GM23338 (cell line): ENCODE data around the gene CCAR1. TPM values are rescaled to one million over a fixed set of nuclear protein-coding genes. Genes with fewer than 3 reads are reported as not detected.

Source experiments
- ATAC-seq: fragments of 200-7000 bp; cut with Tn5 transposase; 3 replicates; pipeline ENCODE4 v1.9.1; 2020
- DNase-seq: peaks from one replicate; pipeline ENCODE4 v3.0.0-alpha.2; 2015; ENCODE audit warnings: low spot score
- H2AFZ ChIP-seq: fragments of 200-600 bp; sonication (generic); 2 replicates; pipeline ENCODE4 v1.8.0; 2016; ENCODE audit warnings: antibody characterized with exemption, mild to moderate bottlenecking, moderate library complexity
- H3F3A ChIP-seq: fragments of 200-600 bp; sonication (generic); replicated peaks from 2 replicates; pipeline ENCODE4 v1.8.0; 2017; ENCODE audit warnings: antibody characterized with exemption, mixed run types, low read depth
- H3K27ac ChIP-seq: fragments of 200-600 bp; sonication (generic); 2 replicates; pipeline ENCODE4 v1.6.1; 2016; ENCODE audit warnings: low read depth
- H3K27me3 ChIP-seq: fragments of 200-600 bp; sonication (generic); 2 replicates; pipeline ENCODE4 v1.8.0; 2016; ENCODE audit warnings: mild to moderate bottlenecking, mixed run types, moderate library complexity; ENCODE audit not compliant: insufficient read depth
- H3K36me3 ChIP-seq: fragments of 200-600 bp; sonication (generic); 2 replicates; pipeline ENCODE4 v1.8.0; 2016; ENCODE audit warnings: mild to moderate bottlenecking; ENCODE audit not compliant: insufficient read depth
- H3K4me1 ChIP-seq: fragments of 200-600 bp; sonication (generic); 2 replicates; pipeline ENCODE4 v1.8.0; 2016; ENCODE audit warnings: mild to moderate bottlenecking, moderate library complexity; ENCODE audit not compliant: insufficient read depth
- H3K4me2 ChIP-seq: fragments of 200-600 bp; sonication (generic); 2 replicates; pipeline ENCODE4 v1.7.1; 2017; ENCODE audit warnings: mixed run types
- H3K4me3 ChIP-seq: fragments of 200-600 bp; sonication (generic); 2 replicates; pipeline ENCODE4 v1.6.1; 2016; ENCODE audit warnings: mixed run types
- H3K79me2 ChIP-seq: fragments of 200-600 bp; sonication (generic); replicated peaks from 2 replicates; pipeline ENCODE4 v1.8.0; 2017; ENCODE audit warnings: mild to moderate bottlenecking; ENCODE audit not compliant: insufficient read depth
- H3K9me2 ChIP-seq: fragments of 200-600 bp; sonication (generic); 2 replicates; pipeline ENCODE4 v1.8.0; 2017; ENCODE audit not compliant: insufficient read depth
- H4K20me1 ChIP-seq: fragments of 200-600 bp; sonication (generic); replicated peaks from 2 replicates; pipeline ENCODE4 v1.8.0; 2017; ENCODE audit warnings: mild to moderate bottlenecking; ENCODE audit not compliant: insufficient read depth
- H3K27ac Mint-ChIP-seq: 2 replicates; pipeline ENCODE4 v1.8.0; 2020; ENCODE audit warnings: inconsistent platforms, mild to moderate bottlenecking, moderate library complexity, mixed read lengths
- H3K27me3 Mint-ChIP-seq: 3 replicates; pipeline ENCODE4 v1.8.0; 2022; ENCODE audit warnings: low read depth, mild to moderate bottlenecking, moderate library complexity, mixed read lengths, inconsistent platforms; ENCODE audit not compliant: insufficient read depth, poor library complexity
- H3K36me3 Mint-ChIP-seq: 3 replicates; pipeline ENCODE4 v1.8.0; 2021; ENCODE audit warnings: low read depth, mild to moderate bottlenecking, inconsistent platforms, moderate library complexity, mixed read lengths
- H3K4me1 Mint-ChIP-seq: 3 replicates; pipeline ENCODE4 v1.8.0; 2020; ENCODE audit warnings: mild to moderate bottlenecking, inconsistent platforms, mixed read lengths
- H3K4me3 Mint-ChIP-seq: 3 replicates; pipeline ENCODE4 v1.8.0; 2021; ENCODE audit warnings: moderate library complexity, mild to moderate bottlenecking, inconsistent platforms, mixed read lengths
- H3K9me3 Mint-ChIP-seq: 3 replicates; pipeline ENCODE4 v1.8.0; 2020; ENCODE audit warnings: moderate library complexity, mild to moderate bottlenecking, inconsistent platforms, mixed read lengths
- CREB1 ChIP-seq: fragments of 250-450 bp; sonication (Bioruptor Pico); IDR thresholded peaks from 2 replicates; pipeline ENCODE4 v1.5.0; 2020; ENCODE audit warnings: low read depth, mild to moderate bottlenecking, moderate library complexity
- ETS1 ChIP-seq: IDR thresholded peaks from 2 replicates; pipeline ENCODE4 v1.6.1; 2016; ENCODE audit warnings: antibody characterized with exemption
- JUNB ChIP-seq: IDR thresholded peaks from one replicate; pipeline ENCODE4 v1.6.1; 2016; ENCODE audit warnings: antibody characterized with exemption; ENCODE audit not compliant: unreplicated experiment
- REST ChIP-seq: IDR thresholded peaks from one replicate; pipeline ENCODE4 v1.6.1; 2018; ENCODE audit warnings: antibody characterized with exemption; ENCODE audit not compliant: unreplicated experiment
- STAT1 ChIP-seq: IDR thresholded peaks from one replicate; pipeline ENCODE4 v1.6.1; 2016; ENCODE audit warnings: antibody characterized with exemption; ENCODE audit not compliant: unreplicated experiment
- ZNF114 ChIP-seq: fragments of 250-450 bp; sonication (Bioruptor Pico); IDR thresholded peaks from 2 replicates; pipeline ENCODE4 v1.5.0; 2020; ENCODE audit warnings: mild to moderate bottlenecking, moderate library complexity
- ZNF462 ChIP-seq: fragments of 250-450 bp; sonication (Bioruptor Pico); IDR thresholded peaks from 2 replicates; pipeline ENCODE4 v1.5.0; 2020; ENCODE audit warnings: mild to moderate bottlenecking, moderate library complexity
- polyA plus RNA-seq: library from polyadenylated mRNA; unstranded; fragments of >200 nt; fragmentation: Nextera tagmentation; extraction: Ambion mirVana; gene quantifications from 2 replicates; pipeline ENCODE4 v1.2.1, GENCODE V29; 2016
- total RNA-seq: library from RNA; depleted of rRNA; stranded (reverse); fragments of >200 nt; shearing (Covaris generic); gene quantifications from 2 replicates; pipeline ENCODE4 v1.2.3, GENCODE V29; 2014

CCAR1 gene
- total and polyA plus RNA-seq, 2 experiments from 2014 or later, result 118 to 121 TPM

- H2AFZ ChIP-seq, result peak overlapping the region; percentile 78; the same call in 1 of the 2 replicates
These were observed 3.6 kb upstream of the CCAR1 start for GRCh38 chr10:68717435-68717834.

More at GRCh38 chr10:68717435-68717834, 3.6 kb upstream of the CCAR1 start:
- Mint-ChIP-seq H3K9me3 (no peaks in the 10 kb centered on the region), H3K27me3 (peaks cover 10% of the 10 kb centered on the region), H3K4me1 (peaks cover 5% of the 10 kb centered on the region), H3K27ac (no peak overlapping the region), H3K4me3 (no peak overlapping the region), H3K36me3 (peaks cover 5% of the 10 kb centered on the region)
- Histone ChIP-seq H3K79me2 (peaks cover 11% of the 10 kb centered on the region), H3K9me2 (peaks cover 6% of the 10 kb centered on the region; the same call in 1 of the 2 replicates), H3K4me3 (no peak overlapping the region), H3K4me1 (peaks cover 4% of the 10 kb centered on the region; the same call in 1 of the 2 replicates), H3K4me2 (no peak overlapping the region), H3K27me3 (no peaks in the 10 kb centered on the region), H3K36me3 (no peaks in the 10 kb centered on the region), H4K20me1 (no peaks in the 10 kb centered on the region), H3K27ac (no peak overlapping the region), H3F3A (peaks cover 7% of the 10 kb centered on the region; the same call in 1 of the 2 replicates)
- TF ChIP-seq JUNB, result no peak
- TF ChIP-seq ZNF462, result no peak
- no peak for TF ChIP-seq ZNF114
- no peak for TF ChIP-seq ETS1
- no peak for TF ChIP-seq STAT1
- TF ChIP-seq REST, result no peak
- TF ChIP-seq CREB1 (CRISPR knock-in tag), result no peak
- DNase-seq, result no peak
- ATAC-seq, result no peak
